C4-2B (cell line): ENCODE data around the gene ATP1A2.

Experiments used
- ZFX ChIP-seq: fragments of 450-650 bp; IDR thresholded peaks from 2 replicates; pipeline ENCODE4 v1.6.1; 2017
- TF ChIP-seq, protein P1 (sequence below): fragments of 450-650 bp; conservative IDR thresholded peaks from 2 replicates; pipeline ENCODE4 v1.5.1; 2017; ENCODE audit warnings: mild to moderate bottlenecking

DNA sequence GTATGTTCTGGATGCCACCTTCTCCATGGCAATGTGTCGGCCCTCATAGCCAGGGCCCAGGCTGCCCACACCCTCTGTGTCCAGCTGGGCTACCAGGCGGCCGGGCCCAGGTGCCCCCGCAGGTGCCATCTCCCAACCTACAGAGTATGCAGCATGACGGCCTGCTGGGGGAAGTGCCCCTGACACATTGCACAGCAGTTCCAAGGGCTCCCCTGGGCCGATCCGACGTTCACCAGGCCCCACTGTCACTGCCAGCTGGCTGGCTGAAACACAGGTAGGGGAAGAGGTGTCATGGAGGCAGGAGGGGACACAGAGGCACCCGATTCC lies 22.5 kb upstream of the ATP1A2 start:
- TF ChIP-seq, protein P1, sequence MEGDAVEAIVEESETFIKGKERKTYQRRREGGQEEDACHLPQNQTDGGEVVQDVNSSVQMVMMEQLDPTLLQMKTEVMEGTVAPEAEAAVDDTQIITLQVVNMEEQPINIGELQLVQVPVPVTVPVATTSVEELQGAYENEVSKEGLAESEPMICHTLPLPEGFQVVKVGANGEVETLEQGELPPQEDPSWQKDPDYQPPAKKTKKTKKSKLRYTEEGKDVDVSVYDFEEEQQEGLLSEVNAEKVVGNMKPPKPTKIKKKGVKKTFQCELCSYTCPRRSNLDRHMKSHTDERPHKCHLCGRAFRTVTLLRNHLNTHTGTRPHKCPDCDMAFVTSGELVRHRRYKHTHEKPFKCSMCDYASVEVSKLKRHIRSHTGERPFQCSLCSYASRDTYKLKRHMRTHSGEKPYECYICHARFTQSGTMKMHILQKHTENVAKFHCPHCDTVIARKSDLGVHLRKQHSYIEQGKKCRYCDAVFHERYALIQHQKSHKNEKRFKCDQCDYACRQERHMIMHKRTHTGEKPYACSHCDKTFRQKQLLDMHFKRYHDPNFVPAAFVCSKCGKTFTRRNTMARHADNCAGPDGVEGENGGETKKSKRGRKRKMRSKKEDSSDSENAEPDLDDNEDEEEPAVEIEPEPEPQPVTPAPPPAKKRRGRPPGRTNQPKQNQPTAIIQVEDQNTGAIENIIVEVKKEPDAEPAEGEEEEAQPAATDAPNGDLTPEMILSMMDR, result no peak
- TF ChIP-seq ZFX, result no peak
